ENCODE results near the gene CHCHD6.

Gene CHCHD6

DNA sequence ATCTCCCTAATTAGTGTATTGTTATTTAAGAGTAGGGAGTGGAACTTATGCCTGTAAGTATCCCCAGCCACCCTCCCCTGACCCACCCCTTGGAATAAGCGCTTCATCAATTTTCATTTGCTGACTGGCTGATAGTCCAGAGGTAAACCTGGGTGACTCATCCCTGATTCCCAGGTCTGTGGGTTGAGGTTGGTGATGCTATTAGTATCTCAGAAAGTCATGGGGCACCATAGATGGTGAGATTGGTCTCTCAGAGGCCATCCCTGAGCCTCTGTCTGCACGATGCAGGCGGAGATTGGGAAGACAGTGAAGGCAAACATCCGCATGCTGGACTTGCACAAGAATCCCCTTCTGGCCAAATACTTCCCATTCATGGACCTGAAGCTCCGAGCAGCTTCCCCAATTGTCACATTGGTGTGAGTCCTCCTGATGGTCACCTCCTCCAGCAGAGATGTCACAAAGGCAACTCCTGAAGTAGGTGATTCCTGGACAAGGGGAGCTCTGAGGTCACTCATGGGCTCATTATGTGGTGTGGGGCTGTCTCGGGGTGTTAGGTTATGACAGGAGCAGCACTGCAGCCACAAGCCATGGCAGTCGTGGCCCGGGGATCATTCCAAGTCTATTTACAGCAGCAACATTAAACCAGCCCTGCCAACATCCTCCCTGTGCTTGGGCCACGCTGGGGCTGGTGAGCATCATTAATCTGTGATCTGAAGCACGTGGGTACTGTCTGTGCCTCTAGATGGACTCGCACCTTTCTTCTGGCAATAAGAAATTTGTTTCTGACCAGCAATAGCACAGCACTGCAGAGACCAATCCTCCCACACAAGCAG lies 42.3 kb upstream of the CHCHD6 start:
- no peak overlapping the region for H3K4me3 ChIP-seq
- H4K20me1 ChIP-seq, result no peaks in the 10 kb centered on the region
- H3K36me3 ChIP-seq, result no peaks in the 10 kb centered on the region
- H3K27ac ChIP-seq, result no peak overlapping the region
- peaks cover 3% of the 10 kb centered on the region; the same call in 1 of the 2 replicates for H3K27me3 ChIP-seq
- H3K9ac ChIP-seq, result no peak overlapping the region
- H3K9me3 ChIP-seq, result peaks cover 25% of the 10 kb centered on the region
- H3K4me2 ChIP-seq, result no peak overlapping the region
- TF ChIP-seq Cebpa-rat (IDR thresholded peaks at IDR 0.05), result no peak
- H3K4me1 ChIP-seq, result peaks cover 6% of the 10 kb centered on the region

DNA sequence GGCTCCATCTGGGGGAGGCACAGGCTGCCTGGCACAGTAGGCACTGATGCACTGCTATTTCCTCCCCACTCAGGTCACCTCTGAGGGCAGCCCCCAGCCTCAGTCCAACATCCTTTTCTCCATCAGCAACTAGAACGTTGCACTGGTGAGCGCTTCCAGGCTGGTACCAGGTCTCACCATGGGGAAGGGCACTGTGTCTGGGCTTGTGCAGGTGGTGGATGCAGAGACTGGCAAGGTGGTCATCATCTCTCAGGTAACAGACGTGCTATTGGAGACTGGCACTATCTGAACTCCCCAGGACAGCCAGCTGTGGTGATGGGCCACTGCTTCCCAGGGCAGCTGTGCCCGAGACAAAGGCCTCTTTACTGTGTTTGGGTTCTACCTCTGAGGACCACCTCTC lies 40.8 kb upstream of the CHCHD6 start:
- TF ChIP-seq Cebpa-rat (IDR thresholded peaks at IDR 0.05), result no peak
- no peak overlapping the region for H3K4me3 ChIP-seq
- peaks cover 22% of the 10 kb centered on the region for H3K9me3 ChIP-seq
- H3K27ac ChIP-seq, result no peak overlapping the region
- H3K4me1 ChIP-seq, result peaks cover 5% of the 10 kb centered on the region
- no peak overlapping the region for H3K4me2 ChIP-seq
- no peaks in the 10 kb centered on the region for H3K27me3 ChIP-seq
- H4K20me1 ChIP-seq, result no peaks in the 10 kb centered on the region
- H3K9ac ChIP-seq, result no peak overlapping the region
- no peaks in the 10 kb centered on the region for H3K36me3 ChIP-seq

DNA sequence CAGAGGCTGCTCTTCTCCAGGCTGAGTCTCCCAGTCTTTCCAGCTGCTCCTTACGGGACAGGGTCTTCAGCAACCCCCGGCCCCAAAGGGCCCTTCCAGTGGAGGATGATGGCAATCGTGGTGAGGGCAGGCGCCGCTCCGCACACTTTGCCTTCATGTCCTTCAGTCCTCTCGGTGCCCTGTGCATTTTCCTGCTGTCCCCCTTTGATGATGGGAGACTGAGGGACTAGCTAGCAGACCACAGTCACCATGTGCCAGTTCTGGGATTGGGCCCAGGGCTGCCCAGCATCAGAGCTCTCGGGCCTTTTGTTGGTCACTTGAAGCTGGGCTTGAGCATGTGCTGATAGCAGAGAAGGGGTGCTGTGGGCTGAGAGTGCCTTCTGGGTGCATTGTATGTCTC lies 40.3 kb upstream of the CHCHD6 start:
- Histone ChIP-seq H3K36me3 (no peaks in the 10 kb centered on the region), H3K27me3 (no peaks in the 10 kb centered on the region), H3K27ac (no peak overlapping the region), H3K9ac (no peak overlapping the region), H3K4me3 (no peak overlapping the region), H3K4me2 (no peak overlapping the region), H3K9me3 (peaks cover 17% of the 10 kb centered on the region), H3K4me1 (peaks cover 5% of the 10 kb centered on the region), H4K20me1 (no peaks in the 10 kb centered on the region)
- TF ChIP-seq Cebpa-rat (IDR thresholded peaks at IDR 0.05), result no peak

DNA sequence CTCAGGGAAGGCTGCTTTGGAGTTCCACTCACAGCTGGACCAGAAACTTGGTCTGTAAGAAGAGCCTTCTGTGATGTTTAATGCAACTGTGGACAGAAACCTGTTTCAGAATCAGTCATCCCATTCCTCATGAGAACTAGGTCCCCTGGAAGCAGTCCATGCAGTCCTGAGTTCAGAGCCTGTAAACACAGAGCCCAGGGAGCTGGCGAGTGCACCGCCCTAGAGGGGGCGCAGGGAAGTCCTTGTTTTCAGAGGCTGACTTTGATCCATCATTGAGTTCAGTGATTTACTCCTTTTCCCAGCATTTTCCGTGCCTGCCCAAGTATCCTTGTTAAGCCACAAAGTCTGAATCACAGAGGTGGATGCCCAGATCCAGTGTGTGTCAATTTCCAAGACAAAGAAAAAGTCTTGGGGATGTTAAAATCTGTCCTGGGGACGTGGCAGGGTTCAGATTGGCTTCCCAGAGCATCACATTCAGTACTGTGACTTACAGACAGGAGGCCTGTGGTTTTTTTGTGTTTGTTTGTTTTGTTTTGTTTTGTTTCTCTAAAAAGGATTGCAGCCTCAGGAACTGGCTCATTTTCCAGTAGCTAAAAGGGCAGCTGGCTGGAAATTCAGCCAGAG lies 39.3 kb upstream of the CHCHD6 start:
- H3K4me2 ChIP-seq, result no peak overlapping the region
- TF ChIP-seq Cebpa-rat (IDR thresholded peaks at IDR 0.05), result no peak
- no peak overlapping the region for H3K4me3 ChIP-seq
- H3K4me1 ChIP-seq, result peaks cover 5% of the 10 kb centered on the region
- H4K20me1 ChIP-seq, result no peaks in the 10 kb centered on the region
- H3K27me3 ChIP-seq, result no peaks in the 10 kb centered on the region
- H3K9me3 ChIP-seq, result peaks cover 11% of the 10 kb centered on the region
- no peak overlapping the region for H3K27ac ChIP-seq
- H3K9ac ChIP-seq, result no peak overlapping the region
- no peaks in the 10 kb centered on the region for H3K36me3 ChIP-seq

DNA sequence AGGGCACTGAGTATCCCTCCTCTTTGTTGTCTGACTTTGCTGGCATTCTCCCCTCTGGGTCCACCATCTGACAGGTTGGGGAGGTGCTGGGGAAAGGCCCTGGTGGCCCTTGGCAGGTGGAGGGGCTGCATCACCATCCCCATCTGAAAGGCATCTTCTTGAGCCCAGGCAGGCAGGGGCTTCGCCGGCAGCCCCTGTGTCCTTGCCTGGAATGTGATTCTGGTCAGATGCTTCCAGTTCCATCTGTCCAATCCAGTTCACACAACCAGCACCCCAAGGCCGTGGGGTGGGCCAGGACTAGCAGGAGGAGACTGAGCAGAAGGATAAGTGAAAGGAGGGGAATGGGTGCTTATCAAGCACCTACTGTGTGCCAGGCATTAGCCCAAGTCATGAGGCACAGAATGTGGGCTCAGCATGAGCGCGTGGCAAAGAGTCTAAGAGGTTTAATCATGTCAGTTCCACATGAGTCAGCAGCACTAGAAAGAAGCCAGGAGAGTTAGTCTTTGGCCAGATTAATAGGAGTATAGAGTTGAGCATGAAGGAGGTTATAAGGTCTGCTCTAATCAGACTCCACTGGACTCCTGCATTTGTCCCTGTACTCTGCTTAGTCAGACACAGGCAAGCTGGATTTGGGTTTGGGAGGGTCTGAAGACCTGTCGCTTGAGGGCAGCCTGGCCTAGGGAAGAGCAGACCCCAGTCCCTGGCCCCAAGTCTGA lies 38.7 kb upstream of the CHCHD6 start:
- Histone ChIP-seq H3K27me3 (no peaks in the 10 kb centered on the region), H3K36me3 (no peaks in the 10 kb centered on the region), H4K20me1 (no peaks in the 10 kb centered on the region), H3K4me3 (no peak overlapping the region), H3K9ac (no peak overlapping the region), H3K9me3 (peaks cover 11% of the 10 kb centered on the region), H3K4me1 (peaks cover 5% of the 10 kb centered on the region), H3K27ac (no peak overlapping the region), H3K4me2 (peak overlapping the region; percentile 29)
- TF ChIP-seq Cebpa-rat (IDR thresholded peaks at IDR 0.05), result no peak

DNA sequence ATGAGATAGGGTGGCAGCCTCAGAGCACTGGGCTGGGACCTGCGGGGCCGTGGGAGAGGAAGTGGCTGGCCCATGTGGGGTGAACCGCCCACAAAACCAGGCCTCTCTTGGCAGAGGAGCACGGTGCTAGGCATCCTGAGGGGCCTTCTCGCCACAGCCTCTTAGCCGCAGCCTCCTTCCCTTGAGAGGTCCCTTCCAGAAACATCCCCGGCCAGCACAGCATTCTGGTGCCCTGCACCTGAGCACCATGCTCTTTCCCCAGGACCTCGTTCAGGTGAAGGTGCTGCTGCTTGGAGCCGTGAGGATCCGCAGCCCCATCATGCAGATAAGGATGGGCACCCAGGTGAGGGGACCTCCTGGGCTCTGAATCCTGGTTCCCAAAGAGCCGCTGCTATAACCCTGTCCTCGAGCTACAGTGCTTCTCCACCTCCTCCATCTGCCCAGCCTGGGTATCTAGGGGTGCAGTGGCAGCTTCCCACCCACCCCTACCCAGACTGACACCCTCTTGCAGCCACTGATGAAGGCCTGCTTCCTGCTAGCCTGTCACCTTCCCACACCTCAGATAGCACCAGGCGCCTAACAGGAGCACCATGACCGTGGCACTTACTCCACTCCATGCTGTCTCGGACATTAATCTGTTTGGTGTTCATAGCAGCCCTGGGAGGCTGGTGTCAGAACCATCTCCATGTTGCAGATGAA lies 37.9 kb upstream of the CHCHD6 start:
- no peak for TF ChIP-seq Cebpa-rat (IDR thresholded peaks at IDR 0.05)
- peak overlapping the region; percentile 29 for H3K4me2 ChIP-seq
- H3K4me3 ChIP-seq, result no peak overlapping the region
- H4K20me1 ChIP-seq, result no peaks in the 10 kb centered on the region
- no peak overlapping the region for H3K27ac ChIP-seq
- peaks cover 5% of the 10 kb centered on the region for H3K9me3 ChIP-seq
- H3K36me3 ChIP-seq, result no peaks in the 10 kb centered on the region
- peaks cover 5% of the 10 kb centered on the region for H3K4me1 ChIP-seq
- no peak overlapping the region for H3K9ac ChIP-seq
- H3K27me3 ChIP-seq, result no peaks in the 10 kb centered on the region

DNA sequence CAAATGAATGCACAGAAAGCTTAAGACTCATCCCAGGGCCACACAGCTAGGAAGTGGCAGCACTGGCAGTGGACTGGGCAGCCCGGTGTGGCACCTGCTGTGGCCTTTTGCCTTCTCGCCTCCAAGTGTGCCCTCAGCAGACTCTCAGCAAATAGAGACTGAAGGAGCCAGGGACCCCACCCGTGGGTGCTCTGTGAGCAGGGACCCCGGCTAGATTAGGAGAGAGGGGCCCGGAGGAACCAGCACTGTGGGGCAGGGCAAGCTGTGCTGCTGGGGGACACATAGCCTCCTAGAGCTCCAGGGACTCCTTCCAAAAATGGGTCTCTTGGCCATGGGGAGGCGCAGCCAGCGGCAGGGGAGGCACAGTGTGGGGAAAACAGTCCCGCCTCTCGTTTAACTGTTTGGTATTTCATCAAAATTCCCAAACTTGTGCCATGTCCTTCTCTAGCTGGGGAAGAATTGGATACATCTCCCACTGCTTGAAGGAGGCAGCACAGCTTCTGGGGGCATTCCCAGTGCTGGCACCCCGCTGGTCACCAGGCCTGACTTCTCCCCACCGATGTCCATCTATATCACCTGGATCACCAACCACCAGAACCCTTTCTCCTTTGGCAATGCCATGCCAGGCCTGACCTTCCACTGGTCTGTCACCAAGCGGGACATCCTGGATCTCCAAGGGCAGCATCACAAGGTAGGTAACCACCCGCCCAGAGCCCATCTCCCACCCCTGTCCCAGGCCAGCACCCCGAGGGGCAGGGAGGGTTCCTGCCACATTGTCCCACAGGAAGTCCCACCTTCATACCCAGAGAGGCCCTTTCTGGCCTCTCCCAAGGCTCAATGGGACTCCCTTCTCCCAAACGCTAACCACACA lies 37.1 kb upstream of the CHCHD6 start:
- Histone ChIP-seq H3K4me2 (no peak overlapping the region), H3K36me3 (no peaks in the 10 kb centered on the region), H3K9me3 (no peaks in the 10 kb centered on the region), H3K9ac (no peak overlapping the region), H3K4me1 (peaks cover 5% of the 10 kb centered on the region), H4K20me1 (no peaks in the 10 kb centered on the region), H3K4me3 (no peak overlapping the region), H3K27ac (no peak overlapping the region), H3K27me3 (no peaks in the 10 kb centered on the region)
- no peak for TF ChIP-seq Cebpa-rat (IDR thresholded peaks at IDR 0.05)

DNA sequence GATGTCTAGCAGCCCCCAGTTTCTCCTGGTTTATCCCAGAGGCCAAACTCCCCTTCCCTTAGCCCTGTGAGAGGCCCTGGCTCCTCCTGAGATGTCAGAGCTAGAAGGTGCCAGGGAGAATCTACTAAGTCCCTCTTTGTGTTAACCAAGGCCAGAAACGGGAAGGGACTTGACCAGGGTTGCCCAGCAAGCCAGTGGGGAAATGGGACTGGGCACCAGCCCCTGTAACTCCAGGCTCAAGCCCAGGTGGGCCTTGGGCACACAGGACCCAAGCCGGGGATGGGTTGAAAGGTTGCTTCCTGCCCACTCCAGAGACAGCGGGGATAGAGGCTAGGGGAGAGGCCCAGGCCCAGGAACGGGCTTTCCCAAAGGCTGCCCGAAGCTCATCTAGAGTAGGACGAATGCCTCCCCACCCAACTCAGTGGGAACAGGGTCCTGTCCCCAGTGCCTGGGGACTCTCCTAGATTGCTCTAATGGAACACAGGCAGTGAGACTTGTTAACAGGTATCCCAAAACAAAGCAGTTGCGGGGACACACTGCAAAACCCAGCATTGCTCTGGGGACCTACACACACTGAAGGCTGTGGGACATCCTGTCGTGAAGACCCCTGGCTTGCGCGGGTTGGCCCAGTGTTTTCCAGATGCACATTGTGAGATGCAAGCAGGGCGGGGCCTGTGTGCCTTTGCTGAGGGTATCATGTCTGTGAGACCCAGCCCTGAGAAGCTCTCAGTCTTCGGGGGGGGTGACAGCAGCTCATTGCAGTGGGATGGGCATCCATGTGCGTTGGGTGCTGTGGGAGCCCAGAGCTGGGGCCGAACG lies 36.2 kb upstream of the CHCHD6 start:
- Histone ChIP-seq H3K9me3 (peaks cover 8% of the 10 kb centered on the region; the same call in 1 of the 2 replicates), H3K9ac (no peak overlapping the region), H4K20me1 (no peaks in the 10 kb centered on the region), H3K36me3 (no peaks in the 10 kb centered on the region), H3K4me1 (peaks cover 9% of the 10 kb centered on the region), H3K27me3 (no peaks in the 10 kb centered on the region), H3K27ac (no peak overlapping the region), H3K4me2 (no peak overlapping the region), H3K4me3 (no peak overlapping the region)
- TF ChIP-seq Cebpa-rat (IDR thresholded peaks at IDR 0.05), result no peak
